Heart left ventricle (tissue), 16 donors: ENCODE results near the gene CABLES1. TPM values are rescaled to one million over a fixed set of nuclear protein-coding genes. Genes with fewer than 3 reads are reported as not detected.
"Not testable (repeated sequence)": the region's sequence is repeated elsewhere in the genome, so short reads cannot be mapped to it uniquely, and the experiment has no call there.

Experiments used
- ATAC-seq, 4 donors: fragments of 200-7000 bp; cut with Tn5 transposase; one replicate each; pipeline ENCODE4 v1.9.1; 2020 to 2022; ENCODE audit warnings: moderate library complexity in 4 of 4, mild to moderate bottlenecking in 3 of 4, moderate number of reproducible peaks in 1 of 4
- DNase-seq, 5 donors: peaks; one replicate each; pipeline ENCODE4 v3.0.0-alpha.2; 2020
- H3K27ac ChIP-seq, 12 donors: fragments of 200-600 bp; sonication (generic) in 4 of 12; one replicate each; pipeline versions ENCODE4 v1.5.0 to v1.8.0; 2016 to 2022; ENCODE audit warnings: mild to moderate bottlenecking in 2 of 12
- H3K27me3 ChIP-seq, 9 donors: fragments of 200-600 bp; sonication (generic) in 2 of 9; one replicate each; pipeline versions ENCODE4 v1.5.1 to v1.8.0; 2016 to 2022; ENCODE audit warnings: mild to moderate bottlenecking in 3 of 9
- H3K36me3 ChIP-seq, 9 donors: fragments of 200-600 bp; sonication (generic) in 2 of 9; one replicate each; pipeline versions ENCODE4 v1.5.0 to v1.8.0; 2018 to 2022; ENCODE audit warnings: mild to moderate bottlenecking in 2 of 9
- H3K4me1 ChIP-seq, 12 donors: fragments of 200-600 bp; sonication (generic) in 4 of 12; one replicate each; pipeline versions ENCODE4 v1.5.0 to v1.8.0; 2016 to 2022; ENCODE audit warnings: mild to moderate bottlenecking in 3 of 12
- H3K4me3 ChIP-seq, 12 donors: fragments of 200-600 bp; sonication (generic) in 4 of 12; one replicate each; pipeline versions ENCODE4 v1.5.0 to v1.8.0; 2017 to 2022; ENCODE audit warnings: mild to moderate bottlenecking in 9 of 12, moderate library complexity in 4 of 12
- H3K9me3 ChIP-seq, 12 donors: fragments of 200-600 bp; sonication (generic) in 4 of 12; one replicate each; pipeline versions ENCODE4 v1.5.0 to v1.8.0; 2016 to 2022; ENCODE audit warnings: mild to moderate bottlenecking in 1 of 12
- CTCF ChIP-seq, 12 donors: fragments of 200-600 bp; sonication (generic) in 4 of 12; IDR thresholded peaks; one replicate each; pipeline versions ENCODE4 v1.5.0 to v1.8.0; 2018 to 2022; ENCODE audit warnings: antibody characterized with exemption in 12 of 12, mild to moderate bottlenecking in 5 of 12
- POLR2A ChIP-seq, 2 donors: fragments of 450-650 bp; IDR thresholded peaks; one replicate each; pipeline ENCODE4 v1.6.1; 2017; ENCODE audit warnings: antibody characterized with exemption in 2 of 2, mild to moderate bottlenecking in 2 of 2, moderate library complexity in 2 of 2
- WGBS, 4 donors: extraction: QIAGEN DNeasy Blood & Tissue Kit in 2 of 4; methylation state at CpG; one replicate each; pipeline versions ENCODE4 v1.1.5 to v1.1.7; 2013 to 2018; 5-methylcytosine and 5-hydroxymethylcytosine counted together
- intact Hi-C, 10 donors: fragments of 100-400 bp; cut with DNase I; formaldehyde crosslinking; loops; one replicate each; pipeline versions ENCODE4 v1.11.1 to v1.14.2; 2022
- polyA plus RNA-seq, 2 donors: library from polyadenylated mRNA; stranded (reverse); fragments of 200-250 nt; gene quantifications; one replicate each; pipeline ENCODE4 v1.2.3, GENCODE V29; 2013
- total RNA-seq, 9 donors: library from RNA; depleted of rRNA in 2 of 9; stranded (reverse); fragments of >200 nt in 2 of 9; fragmentation: NEBNext Ultra II Directional in 3 of 9; extraction: Animal tissue kit (Norgen Biotek cat#: 25700) in 3 of 9; gene quantifications; one replicate each; pipeline versions ENCODE4 v1.1.0 to v1.2.4, GENCODE V29; 2016 to 2023
- donor health status: ischemic (EF 13 %, LVEDD 7.1; RV severe dilation, severe dysfunction).
- donor health status: healthy with polysubstance abuse.
- donor health status: DM: no; HTN: yes; CAD: no.
- donor health status: DM: no; HTN: no; CAD: no.
- donor health status: ischemic (EF 25% LVEDD 6.9; RV normal size, moderate dysfunction).
- donor health status: ischemic (EF 25% LVEDD 5.7; RV mildly dilated, moderate dysfunction).
- donor health status: healthy.
- donor health status: DM: yes; HTN: yes; CAD: no.
- donor health status: ischemic (EF 35%, LVEDD 5.7; RV mildly dilated, moderate dysfunction).
- donor health status: nonischemic (EF 11% LVEDD 7.7; RV severe dilation, severe dysfunction).
- donor health status: DM: yes; HTN: yes; CAD: no.
- donor health status: PGD.
- donor health status: ischemic (EF 29% LVEDD 5.4; RV normal size, mild dysfunction).
- donor health status: nonischemic (EF 23%, LVEDD 6.1; RV moderate dilation, normal function).

The CABLES1 gene
- total and polyA plus RNA-seq, 11 donors, result 0.28 to 7.2 (median 2.1) TPM

DNA sequence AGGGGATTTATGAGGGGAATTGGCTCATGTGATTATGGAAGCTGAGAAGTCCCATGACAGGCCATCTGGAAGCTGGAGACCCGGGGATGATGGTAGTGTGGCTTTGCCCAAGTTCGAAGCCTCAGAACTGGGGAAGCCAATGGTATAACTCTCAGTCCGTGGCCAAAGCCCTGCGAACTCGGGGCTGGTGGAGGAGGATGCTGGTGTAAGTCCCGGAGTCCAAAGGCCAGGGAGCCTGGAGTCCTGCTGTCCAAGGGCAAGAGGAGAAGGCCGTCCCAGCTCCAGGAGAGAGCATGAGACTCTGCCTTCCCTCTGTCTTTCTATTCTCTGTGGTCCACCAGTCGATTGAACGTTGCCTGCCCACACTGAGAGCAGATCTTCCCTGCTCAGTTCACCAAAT, 43.2 kb upstream of the CABLES1 start:
- TF ChIP-seq POLR2A (IDR thresholded peaks at IDR 0.05) (no peak), CTCF (IDR thresholded peaks at IDR 0.05) (no peak)
- Histone ChIP-seq H3K27me3 (peaks cover 0 to 10% (median 0%) of the 10 kb centered on the region in 9 donors), H3K27ac (peak overlapping the region in 1 of 12 donors; percentile 46), H3K36me3 (no peaks in the 10 kb centered on the region), H3K9me3 (no peaks in the 10 kb centered on the region), H3K4me1 (peaks cover 0 to 22% (median 0%) of the 10 kb centered on the region in 12 donors), H3K4me3 (no peak overlapping the region)
- ATAC-seq (no peak), DNase-seq (no peak)
- whole genome bisulfite sequencing, 4 donors, result 94 to 97% (median 96%) methylated on average over 8 to 9 of the region's 9 CpGs
- intact Hi-C loops, result no loop called here

GRCh38 chr18:23093130-23093529, 42.2 kb upstream of the CABLES1 start:
- H3K4me3 ChIP-seq, DNase-seq, H3K27me3 ChIP-seq, H3K36me3 ChIP-seq, H3K27ac ChIP-seq, intact Hi-C loops, ATAC-seq, H3K9me3 ChIP-seq: not testable (repeated sequence)
- H3K4me1 ChIP-seq, result peaks cover 0 to 22% (median 0%) of the 10 kb centered on the region in 12 donors
- 84 to 94% (median 90%) methylated on average over 10 of the region's 10 CpGs for WGBS, 4 donors

DNA sequence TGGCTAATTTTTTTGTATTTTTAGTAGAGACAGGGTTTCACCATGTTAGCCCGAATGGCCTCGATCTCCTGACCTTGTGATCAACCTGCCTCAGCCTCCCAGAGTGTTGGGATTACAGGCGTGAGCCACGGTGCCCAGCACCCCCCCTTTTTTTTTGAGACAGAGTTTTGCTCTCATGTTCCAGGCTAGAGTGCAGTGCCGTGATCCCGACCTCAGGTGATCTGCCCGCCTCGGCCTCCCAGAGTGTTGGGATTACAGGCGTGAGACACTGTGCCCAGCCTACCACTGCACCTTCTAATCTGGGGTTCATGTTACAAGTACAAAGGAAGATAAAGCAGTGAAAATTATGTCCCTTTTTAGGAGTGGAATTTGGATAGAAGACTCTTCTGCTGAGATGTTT, 41.5 kb upstream of the CABLES1 start:
- Histone ChIP-seq H3K27me3 (peaks cover 0 to 10% (median 0%) of the 10 kb centered on the region in 9 donors), H3K9me3 (no peaks in the 10 kb centered on the region), H3K27ac (no peak overlapping the region), H3K4me3 (no peak overlapping the region), H3K4me1 (peaks cover 0 to 19% (median 0%) of the 10 kb centered on the region in 12 donors), H3K36me3 (no peaks in the 10 kb centered on the region)
- intact Hi-C loops, result no loop called here
- DNase-seq (no peak), ATAC-seq (no peak)
- WGBS, 4 donors, result 87 to 92% (median 89%) methylated on average over 9 of the region's 9 CpGs
- no peak for TF ChIP-seq CTCF (IDR thresholded peaks at IDR 0.05)
- TF ChIP-seq POLR2A (IDR thresholded peaks at IDR 0.05), result no peak

- ATAC-seq (no peak), DNase-seq (no peak)
These were observed 40.7 kb upstream of the CABLES1 start for GRCh38 chr18:23094411-23095190.

More at GRCh38 chr18:23094411-23095190, 40.7 kb upstream of the CABLES1 start:
- Histone ChIP-seq H3K27ac (no peak overlapping the region), H3K4me3 (no peak overlapping the region), H3K36me3 (no peaks in the 10 kb centered on the region), H3K27me3 (peaks cover 0 to 10% (median 0%) of the 10 kb centered on the region in 9 donors), H3K9me3 (no peaks in the 10 kb centered on the region), H3K4me1 (peaks cover 0 to 17% (median 0%) of the 10 kb centered on the region in 12 donors)
- TF ChIP-seq CTCF (IDR thresholded peaks at IDR 0.05) (no peak), POLR2A (IDR thresholded peaks at IDR 0.05) (no peak)
- intact Hi-C loops, result no loop called here
- 31 to 36% (median 32%) methylated on average over 16 to 18 of the region's 18 CpGs for WGBS, 4 donors
